K562 (cell line): ENCODE data around the gene ODC1. TPM values are rescaled to one million over a fixed set of nuclear protein-coding genes. Genes with fewer than 3 reads are reported as not detected.

Source experiments
- CREB1 ChIP-seq, 2 experiments: sonication (generic) in 1 of 2; formaldehyde crosslinking in 1 of 2; IDR thresholded peaks; 2 replicates each; pipeline versions ENCODE4 v1.6.1 to v1.8.0; 2012 to 2022; ENCODE audit warnings: inconsistent platforms in 1 of 2, mild to moderate bottlenecking in 1 of 2, missing genetic modification reagents in 1 of 2, moderate library complexity in 1 of 2
- FOSL1 ChIP-seq: fragments of 200-800 bp; sonication (Bioruptor generic); conservative IDR thresholded peaks from 2 replicates; pipeline ENCODE4 v1.6.1; 2016; ENCODE audit warnings: missing genetic modification characterization, missing compliant biosample characterization
- FOXK2 ChIP-seq, 2 experiments: fragments of 450-650 bp; IDR thresholded peaks in 1 of 2; conservative IDR thresholded peaks in 1 of 2; 2 replicates each; pipeline ENCODE4 v1.6.1; 2016; ENCODE audit warnings: low read depth in 2 of 2, mild to moderate bottlenecking in 1 of 2
- GABPA ChIP-seq: fragments of 200-800 bp; sonication (Bioruptor generic); conservative IDR thresholded peaks from 2 replicates; pipeline ENCODE4 v1.6.1; 2016; ENCODE audit warnings: low read depth, missing genetic modification characterization, missing compliant biosample characterization
- MIER1 ChIP-seq: fragments of 450-650 bp; IDR thresholded peaks from 2 replicates; pipeline ENCODE4 v1.6.1; 2016; ENCODE audit warnings: antibody characterized with exemption, mild to moderate bottlenecking, low read depth
- POLR2AphosphoS5 ChIP-seq: IDR thresholded peaks from 2 replicates; pipeline ENCODE4 v1.6.1; 2011; ENCODE audit warnings: mild to moderate bottlenecking, low read depth, low read length, moderate library complexity; ENCODE audit not compliant: control insufficient read depth, insufficient read depth
- PREB ChIP-seq: sonication (generic); formaldehyde crosslinking; IDR thresholded peaks from 2 replicates; pipeline ENCODE4 v1.8.1; 2023; ENCODE audit warnings: mild to moderate bottlenecking, missing genetic modification reagents
- RB1 ChIP-seq: fragments of 450-650 bp; IDR thresholded peaks from 2 replicates; pipeline ENCODE4 v1.6.1; 2017; ENCODE audit warnings: low read depth, mild to moderate bottlenecking
- RFX5 ChIP-seq: IDR thresholded peaks from 2 replicates; pipeline ENCODE4 v1.6.1; 2011; ENCODE audit warnings: low read depth, mild to moderate bottlenecking, improper control_type of control experiment, low read length
- TSHZ1 ChIP-seq: fragments of 250-450 bp; sonication (Bioruptor Pico); IDR thresholded peaks from 2 replicates; pipeline ENCODE4 v1.4.0; 2020; ENCODE audit warnings: mild to moderate bottlenecking, moderate library complexity
- XRCC5 ChIP-seq: fragments of 200-400 bp; formaldehyde crosslinking; IDR thresholded peaks from 2 replicates; pipeline ENCODE4 v1.6.1; 2017; ENCODE audit warnings: low read depth, mild to moderate bottlenecking, low read length
- ZC3H11A ChIP-seq: IDR thresholded peaks from 2 replicates; pipeline ENCODE4 v1.6.1; 2012; ENCODE audit warnings: low read depth, low read length, improper control_type of control experiment
- ZKSCAN1 ChIP-seq: fragments of 150-350 bp; IDR thresholded peaks from 2 replicates; pipeline ENCODE4 v1.6.1; 2016; ENCODE audit warnings: low read depth, low read length
- ZNF253 ChIP-seq: fragments of 250-450 bp; sonication (Bioruptor Pico); conservative IDR thresholded peaks from 2 replicates; pipeline ENCODE4 v1.6.1; 2021; ENCODE audit warnings: mild to moderate bottlenecking
- ZNF324 ChIP-seq: fragments of 250-450 bp; sonication (Bioruptor Pico); IDR thresholded peaks from 2 replicates; pipeline ENCODE4 v1.4.0; 2020; ENCODE audit warnings: mild to moderate bottlenecking
- polyA plus RNA-seq, 8 experiments: library from polyadenylated mRNA; depleted of rRNA in 4 of 8; stranded (reverse) in 5 of 8; unstranded in 3 of 8; fragments of >200 nt; fragmentation: Nextera tagmentation in 2 of 8; fragmentation: Illumina TruSeq in 1 of 8; extraction: Ambion mirVana in 2 of 8; extraction: Trizol in 1 of 8; gene quantifications; 2 replicates each; pipeline versions ENCODE4 v1.2.1 to v1.2.3, GENCODE V29; 2011 to 2014; ENCODE audit warnings: inconsistent platforms in 1 of 8, missing spikeins in 1 of 8
- total RNA-seq, 7 experiments: library from RNA; depleted of rRNA in 6 of 7; stranded (reverse); fragments of >200 nt in 6 of 7; fragmentation: Illumina TruSeq in 2 of 7; extraction: Trizol in 2 of 7; gene quantifications; 2 replicates each; pipeline versions ENCODE4 v1.2.1 to v1.2.3, GENCODE V29; 2011 to 2021; ENCODE audit warnings: low replicate concordance in 1 of 7
- TF ChIP-seq, protein P1 (sequence below): sonication (generic); formaldehyde crosslinking; IDR thresholded peaks from 2 replicates; pipeline ENCODE4 v1.8.0; 2022; ENCODE audit warnings: mild to moderate bottlenecking, missing genetic modification reagents

Gene ODC1
- total and polyA plus RNA-seq, 9 of the 15 experiments (the other 6 are each of a cell fraction or from before 2014, with no cell fraction given), result 142 to 563 (median 457) TPM

DNA sequence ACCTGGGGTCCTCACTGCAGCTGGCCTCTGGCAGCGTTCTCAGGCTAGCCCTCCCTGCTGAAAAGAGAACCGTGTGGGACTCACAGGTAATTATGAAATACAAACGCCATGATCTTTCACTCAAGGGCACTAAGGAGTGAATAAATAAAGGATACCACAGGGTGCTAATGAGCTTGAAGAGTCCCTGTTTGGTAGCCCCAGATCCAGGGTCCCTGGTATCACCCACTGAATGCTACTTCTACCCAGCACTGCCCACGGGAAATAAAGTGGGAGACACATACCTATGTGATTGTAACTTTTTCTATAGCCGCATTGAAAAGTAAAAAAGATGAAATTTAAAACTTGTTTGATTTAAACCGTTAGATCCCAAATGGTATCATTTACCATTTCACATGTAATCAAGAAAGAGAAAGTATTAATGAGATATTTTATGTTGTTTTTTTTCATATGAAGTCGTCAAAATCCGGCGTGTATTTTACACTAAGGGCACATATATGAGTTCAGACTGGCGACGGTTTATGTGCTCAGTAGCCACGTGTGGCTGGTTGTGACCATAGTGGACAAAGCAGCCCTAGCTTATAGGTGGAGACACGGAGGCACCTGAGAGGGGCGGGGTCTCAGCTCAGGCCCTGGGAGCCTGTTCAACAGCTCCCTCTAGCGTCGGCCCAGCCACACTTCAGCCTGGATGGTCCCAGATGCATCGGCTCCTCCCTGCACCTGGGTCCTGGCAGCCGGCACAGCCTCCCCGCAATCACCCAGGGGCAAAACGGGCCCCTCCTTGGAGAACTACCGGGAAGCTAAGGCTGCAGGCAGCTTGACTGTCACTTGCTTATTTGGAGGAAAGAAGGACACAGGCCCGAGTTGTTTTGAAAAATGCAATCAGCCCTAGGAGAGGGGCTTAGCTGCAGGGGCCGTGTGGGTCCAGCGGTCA is 39.2 kb downstream of the ODC1 start (continued):
- TF ChIP-seq, protein P1, sequence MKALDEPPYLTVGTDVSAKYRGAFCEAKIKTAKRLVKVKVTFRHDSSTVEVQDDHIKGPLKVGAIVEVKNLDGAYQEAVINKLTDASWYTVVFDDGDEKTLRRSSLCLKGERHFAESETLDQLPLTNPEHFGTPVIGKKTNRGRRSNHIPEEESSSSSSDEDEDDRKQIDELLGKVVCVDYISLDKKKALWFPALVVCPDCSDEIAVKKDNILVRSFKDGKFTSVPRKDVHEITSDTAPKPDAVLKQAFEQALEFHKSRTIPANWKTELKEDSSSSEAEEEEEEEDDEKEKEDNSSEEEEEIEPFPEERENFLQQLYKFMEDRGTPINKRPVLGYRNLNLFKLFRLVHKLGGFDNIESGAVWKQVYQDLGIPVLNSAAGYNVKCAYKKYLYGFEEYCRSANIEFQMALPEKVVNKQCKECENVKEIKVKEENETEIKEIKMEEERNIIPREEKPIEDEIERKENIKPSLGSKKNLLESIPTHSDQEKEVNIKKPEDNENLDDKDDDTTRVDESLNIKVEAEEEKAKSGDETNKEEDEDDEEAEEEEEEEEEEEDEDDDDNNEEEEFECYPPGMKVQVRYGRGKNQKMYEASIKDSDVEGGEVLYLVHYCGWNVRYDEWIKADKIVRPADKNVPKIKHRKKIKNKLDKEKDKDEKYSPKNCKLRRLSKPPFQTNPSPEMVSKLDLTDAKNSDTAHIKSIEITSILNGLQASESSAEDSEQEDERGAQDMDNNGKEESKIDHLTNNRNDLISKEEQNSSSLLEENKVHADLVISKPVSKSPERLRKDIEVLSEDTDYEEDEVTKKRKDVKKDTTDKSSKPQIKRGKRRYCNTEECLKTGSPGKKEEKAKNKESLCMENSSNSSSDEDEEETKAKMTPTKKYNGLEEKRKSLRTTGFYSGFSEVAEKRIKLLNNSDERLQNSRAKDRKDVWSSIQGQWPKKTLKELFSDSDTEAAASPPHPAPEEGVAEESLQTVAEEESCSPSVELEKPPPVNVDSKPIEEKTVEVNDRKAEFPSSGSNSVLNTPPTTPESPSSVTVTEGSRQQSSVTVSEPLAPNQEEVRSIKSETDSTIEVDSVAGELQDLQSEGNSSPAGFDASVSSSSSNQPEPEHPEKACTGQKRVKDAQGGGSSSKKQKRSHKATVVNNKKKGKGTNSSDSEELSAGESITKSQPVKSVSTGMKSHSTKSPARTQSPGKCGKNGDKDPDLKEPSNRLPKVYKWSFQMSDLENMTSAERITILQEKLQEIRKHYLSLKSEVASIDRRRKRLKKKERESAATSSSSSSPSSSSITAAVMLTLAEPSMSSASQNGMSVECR (CRISPR knock-in tag), result no peak
- peak; percentile 66; the same call in 1 of the 2 replicates for TF ChIP-seq FOSL1 (tag)
- TF ChIP-seq MIER1, result no peak
- no peak for TF ChIP-seq ZC3H11A
- TF ChIP-seq RB1, result peak; percentile 82; the same call in 1 of the 2 replicates
- peak; percentile 62; the same call in 1 of the 2 replicates for TF ChIP-seq XRCC5
- no peak for TF ChIP-seq ZNF253 (CRISPR knock-in tag)
- no peak for TF ChIP-seq ZKSCAN1
- TF ChIP-seq ZNF324 (CRISPR knock-in tag), result no peak
- no peak for TF ChIP-seq PREB
- peak in 1 of 2 experiments; percentile 55; a peak in 1 of 4 replicates for TF ChIP-seq FOXK2 (conservative IDR thresholded peaks at IDR 0.05 in 1 of 2, IDR thresholded peaks at IDR 0.05 in 1 of 2; ENCODE audit: low read depth in 2 of 2)
- TF ChIP-seq TSHZ1, result 0 out of 2 replicates have a peak, but pooled peaks have one; percentile 28
- peak; percentile 27; the same call in 1 of the 2 replicates for TF ChIP-seq CREB1 (IDR thresholded peaks at IDR 0.05)
- no peak for TF ChIP-seq CREB1 (CRISPR knock-in tag; IDR thresholded peaks at IDR 0.05)
- no peak for TF ChIP-seq GABPA
- no peak for TF ChIP-seq RFX5
- no peak for TF ChIP-seq POLR2AphosphoS5
